ENCODE measurements around the gene TLL2.

DNA sequence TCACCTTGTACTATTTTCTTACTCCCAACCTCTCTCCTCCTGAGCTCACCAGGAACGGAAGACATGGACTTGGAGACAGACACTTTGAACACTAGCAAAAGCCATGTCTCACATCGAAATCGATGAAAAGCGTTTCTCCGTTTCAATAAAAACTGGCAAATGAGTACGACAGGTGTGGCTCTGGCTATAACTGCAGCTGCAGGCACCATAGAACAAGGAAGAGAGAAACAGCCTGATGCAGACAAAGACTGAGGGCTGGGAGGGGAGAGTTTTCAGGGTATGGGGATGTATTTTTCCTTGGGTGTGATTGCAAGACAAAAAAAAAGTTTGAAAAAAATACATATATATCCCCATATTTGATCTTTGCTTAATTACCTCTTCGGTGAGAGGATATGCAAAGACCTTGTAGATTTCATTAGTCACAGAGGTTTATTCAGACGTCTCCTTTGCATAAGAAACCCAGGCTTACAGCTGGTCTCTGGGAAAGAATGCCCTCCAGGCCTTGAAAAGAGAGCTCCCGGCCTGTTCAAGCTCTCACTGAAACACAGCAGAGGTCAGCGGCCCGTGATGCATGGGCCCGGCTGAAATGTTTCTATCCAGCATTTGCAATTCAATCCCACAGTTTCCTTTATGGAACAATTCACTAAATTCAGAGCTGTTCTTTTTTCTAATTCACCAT, 63.1 kb downstream of the TLL2 start:
- TF ChIP-seq, protein P1, sequence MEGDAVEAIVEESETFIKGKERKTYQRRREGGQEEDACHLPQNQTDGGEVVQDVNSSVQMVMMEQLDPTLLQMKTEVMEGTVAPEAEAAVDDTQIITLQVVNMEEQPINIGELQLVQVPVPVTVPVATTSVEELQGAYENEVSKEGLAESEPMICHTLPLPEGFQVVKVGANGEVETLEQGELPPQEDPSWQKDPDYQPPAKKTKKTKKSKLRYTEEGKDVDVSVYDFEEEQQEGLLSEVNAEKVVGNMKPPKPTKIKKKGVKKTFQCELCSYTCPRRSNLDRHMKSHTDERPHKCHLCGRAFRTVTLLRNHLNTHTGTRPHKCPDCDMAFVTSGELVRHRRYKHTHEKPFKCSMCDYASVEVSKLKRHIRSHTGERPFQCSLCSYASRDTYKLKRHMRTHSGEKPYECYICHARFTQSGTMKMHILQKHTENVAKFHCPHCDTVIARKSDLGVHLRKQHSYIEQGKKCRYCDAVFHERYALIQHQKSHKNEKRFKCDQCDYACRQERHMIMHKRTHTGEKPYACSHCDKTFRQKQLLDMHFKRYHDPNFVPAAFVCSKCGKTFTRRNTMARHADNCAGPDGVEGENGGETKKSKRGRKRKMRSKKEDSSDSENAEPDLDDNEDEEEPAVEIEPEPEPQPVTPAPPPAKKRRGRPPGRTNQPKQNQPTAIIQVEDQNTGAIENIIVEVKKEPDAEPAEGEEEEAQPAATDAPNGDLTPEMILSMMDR (IDR thresholded peaks at IDR 0.05; ENCODE audit: low read length): no peak
- no peak for TF ChIP-seq EZH2phosphoT487 (IDR thresholded peaks at IDR 0.05; ENCODE audit: low read length)
